HG03565 (cell line): ENCODE measurements around the gene UNC5B.

Source experiments
- ATAC-seq: cut with Tn5 transposase; IDR thresholded peaks from one replicate; pipeline ENCODE4 v1.9.1; 2021; ENCODE audit warnings: mild to moderate bottlenecking, moderate library complexity; ENCODE audit not compliant: unreplicated experiment

Gene UNC5B

DNA sequence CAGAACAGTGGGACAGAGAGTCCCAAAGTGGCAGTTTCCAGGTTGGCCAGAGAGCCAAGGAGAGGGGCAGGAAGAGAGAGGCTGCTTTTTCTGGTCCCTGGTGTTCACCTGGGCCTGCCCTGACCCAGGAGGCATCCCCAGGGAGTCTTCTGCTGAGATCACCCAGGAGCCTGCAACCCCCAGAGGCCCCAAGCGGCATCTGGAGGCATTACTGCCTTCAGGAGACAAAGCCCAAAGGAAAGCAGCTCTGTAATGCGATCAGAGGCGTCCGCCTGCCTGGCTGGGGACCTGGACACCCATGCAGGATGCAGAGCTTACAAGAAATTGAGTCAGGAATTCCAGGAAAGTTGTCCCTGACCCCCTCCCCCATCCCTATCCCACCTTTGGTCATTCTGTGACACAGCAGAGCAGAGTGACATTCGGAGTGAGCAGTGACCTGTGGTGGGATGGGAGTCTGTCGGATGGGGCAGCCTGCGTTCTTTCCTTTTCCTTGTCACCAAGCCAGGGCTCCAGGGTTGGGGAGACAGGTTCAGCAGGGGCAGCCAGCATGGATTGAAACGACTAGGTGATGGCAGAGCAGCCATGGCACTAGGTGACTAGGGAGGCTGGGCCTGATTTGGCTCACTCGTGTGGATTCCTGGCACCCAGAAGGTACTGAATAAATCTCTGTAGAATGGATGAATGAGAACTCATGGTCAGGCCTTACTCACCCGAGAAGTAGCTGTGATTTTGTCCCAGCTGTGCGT lies 10.4 kb downstream of the UNC5B start:
- no peak for ATAC-seq

DNA sequence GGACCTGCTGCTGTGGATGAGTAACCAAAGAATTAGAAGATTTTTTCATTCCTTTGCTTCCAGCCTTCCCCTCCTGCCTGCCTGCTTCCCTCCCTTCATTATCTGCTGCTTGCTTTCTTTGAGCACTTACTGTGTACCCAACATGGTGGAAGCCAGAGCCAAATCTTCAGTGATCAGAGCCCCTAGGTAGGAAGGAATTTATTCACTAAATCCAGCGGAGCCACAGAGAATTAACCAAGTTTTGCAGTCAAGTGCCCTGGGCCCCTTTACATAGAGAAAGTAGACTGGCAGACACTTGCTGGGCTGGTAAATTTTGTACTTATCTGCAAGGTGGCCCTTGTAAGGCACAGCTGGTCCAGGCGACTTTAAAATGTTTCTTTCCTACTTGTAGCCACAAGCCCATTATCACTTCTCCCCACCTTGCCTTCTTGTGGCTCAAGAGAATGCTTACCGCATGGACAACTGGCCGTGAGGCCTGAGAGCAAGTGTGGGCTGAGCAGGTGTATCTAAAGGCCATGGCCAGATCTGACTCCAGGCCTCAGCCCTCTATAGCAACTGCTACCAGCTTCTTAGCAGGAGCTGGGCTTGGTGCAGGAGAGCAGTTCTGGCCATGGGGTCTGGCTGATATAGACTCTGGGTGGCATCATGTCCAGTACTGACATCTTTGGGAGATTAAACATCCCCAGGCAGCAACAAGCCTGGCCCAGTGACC lies 11.1 kb downstream of the UNC5B start:
- no peak for ATAC-seq

DNA sequence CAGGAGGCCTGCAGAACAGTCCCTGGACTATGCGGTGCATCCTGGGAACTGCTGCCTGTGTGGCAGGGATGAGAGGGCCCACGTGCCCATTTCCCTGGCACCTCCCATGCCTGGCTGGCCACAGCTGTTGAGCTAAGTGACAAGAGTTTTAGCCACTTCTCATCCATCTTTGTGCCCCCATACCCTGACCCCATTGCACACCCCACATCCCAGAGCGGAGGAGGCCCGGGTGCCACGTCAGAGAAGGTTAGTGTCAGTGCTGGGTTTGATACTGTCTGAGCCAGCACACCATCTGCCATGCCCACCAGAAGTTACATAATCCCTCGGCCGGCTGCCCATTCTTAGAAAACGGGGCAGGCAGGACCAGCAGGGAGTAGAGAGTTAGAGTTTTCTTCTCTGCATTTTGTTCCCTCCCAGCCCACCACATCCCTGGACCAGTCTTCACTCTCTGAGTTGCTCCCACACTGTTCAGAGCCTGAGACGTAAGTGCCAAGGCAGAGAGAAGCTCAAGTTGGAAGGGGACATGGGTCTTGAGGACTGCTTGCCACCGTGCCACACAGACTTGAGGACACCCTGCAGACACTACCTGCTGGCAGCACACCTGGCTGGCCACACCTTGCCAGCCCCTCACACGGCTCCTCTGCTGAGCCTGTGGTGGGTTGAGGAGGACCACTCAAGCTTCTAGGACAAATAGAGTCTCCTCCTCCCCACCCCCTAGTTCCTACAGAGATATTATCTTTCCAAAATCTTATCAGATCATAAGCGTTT lies 13.1 kb downstream of the UNC5B start:
- ATAC-seq, result no peak

DNA sequence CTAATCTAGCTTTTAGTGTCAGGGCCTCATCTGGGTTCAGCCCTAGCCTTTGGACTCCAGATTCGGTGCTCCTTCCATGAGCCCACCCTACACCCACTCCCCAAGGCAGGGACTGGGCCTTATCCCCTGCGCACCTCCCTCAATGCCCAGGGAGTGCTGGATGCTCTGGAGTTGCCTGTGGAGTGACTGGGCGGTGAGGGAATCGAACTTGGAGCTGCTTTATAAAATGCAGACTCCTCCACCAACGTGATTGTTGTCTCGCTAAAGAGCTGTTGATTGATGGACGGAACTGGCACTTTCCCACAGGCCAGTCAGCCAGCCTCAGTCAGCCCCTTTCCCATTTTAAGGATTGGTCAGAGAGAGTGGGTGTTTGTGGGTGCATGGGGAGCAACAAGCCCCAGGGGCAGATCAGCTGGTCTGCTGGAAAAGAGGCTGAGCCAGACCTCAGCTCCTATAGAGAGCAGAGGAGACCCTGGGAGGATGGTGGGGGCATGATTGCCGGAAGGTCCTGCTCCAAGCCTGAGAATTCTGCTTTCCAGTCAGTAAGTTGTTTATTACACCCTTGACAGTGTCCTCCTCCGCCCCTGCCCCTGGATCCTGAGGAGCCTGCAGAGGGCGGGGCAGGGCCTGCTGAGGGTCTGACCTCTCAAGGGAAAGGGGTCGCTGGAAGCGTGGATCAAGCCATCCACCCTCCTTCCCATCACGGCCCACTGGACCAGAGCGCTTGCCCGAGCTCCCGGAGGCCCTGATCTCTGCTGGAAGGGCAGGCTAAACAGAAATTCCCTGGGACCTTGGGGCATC lies 16.7 kb downstream of the UNC5B start:
- no peak for ATAC-seq

DNA sequence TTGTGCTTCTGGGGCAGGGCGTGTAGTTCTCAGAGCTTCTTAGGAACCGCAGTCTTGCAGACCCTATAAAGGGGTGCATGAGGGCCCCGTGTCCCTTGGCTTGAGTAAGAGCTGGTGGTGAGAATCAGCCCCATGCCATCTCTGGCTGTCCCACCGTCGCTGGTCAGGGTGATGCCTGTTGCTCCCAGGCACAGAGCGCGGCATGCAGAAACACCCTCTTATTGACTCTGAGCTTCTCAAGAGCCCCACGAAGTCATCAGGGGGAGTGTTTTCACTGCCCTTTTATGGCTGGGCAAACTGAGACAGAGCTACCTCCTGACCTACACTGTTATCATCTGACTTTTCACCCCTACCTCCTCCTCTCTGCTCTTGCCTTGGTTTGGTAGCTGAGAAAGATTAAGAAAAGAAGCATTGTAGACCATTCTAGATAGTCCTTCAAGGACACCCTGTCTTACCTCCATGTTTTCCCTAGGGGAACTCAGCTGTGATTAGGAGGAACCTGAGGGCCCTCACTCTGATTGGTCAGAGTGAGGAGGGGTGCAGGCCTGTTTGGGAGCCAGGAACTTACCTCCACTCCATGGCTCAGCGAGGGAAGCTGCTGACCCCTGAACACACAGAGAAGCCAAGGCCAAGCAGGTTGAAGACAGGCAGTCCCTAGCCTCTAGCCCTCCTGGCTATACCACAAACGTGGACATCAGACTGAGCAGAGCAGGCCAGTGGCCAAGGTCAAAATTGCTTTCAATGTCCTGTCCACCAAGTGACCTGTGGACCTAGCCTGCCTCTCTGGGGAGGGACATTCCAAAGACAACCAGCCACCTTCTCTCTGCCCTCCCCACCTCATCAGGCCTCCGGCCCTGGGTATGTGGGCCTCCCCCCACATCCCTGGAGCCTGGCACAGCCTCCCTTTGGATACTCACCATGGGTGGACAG lies 17.6 kb downstream of the UNC5B start:
- no peak for ATAC-seq

DNA sequence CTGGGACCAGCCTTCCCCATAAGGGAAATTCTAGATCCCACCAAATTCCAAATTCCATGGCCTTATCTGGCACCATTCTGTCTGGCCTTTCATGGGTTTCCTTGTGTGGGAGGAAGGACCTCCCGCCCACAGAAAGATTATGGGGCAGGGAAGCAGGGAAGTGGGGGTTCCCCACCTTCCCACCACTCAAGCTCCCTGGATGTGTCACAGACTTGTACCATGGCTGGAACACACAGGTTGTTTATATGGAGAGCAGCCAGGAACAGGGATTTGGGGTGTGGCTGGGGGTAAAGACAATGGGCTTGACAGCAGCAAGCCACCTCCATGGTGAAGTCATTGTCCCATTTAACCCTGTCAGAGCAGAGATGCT lies 18.3 kb downstream of the UNC5B start:
- no peak for ATAC-seq

DNA sequence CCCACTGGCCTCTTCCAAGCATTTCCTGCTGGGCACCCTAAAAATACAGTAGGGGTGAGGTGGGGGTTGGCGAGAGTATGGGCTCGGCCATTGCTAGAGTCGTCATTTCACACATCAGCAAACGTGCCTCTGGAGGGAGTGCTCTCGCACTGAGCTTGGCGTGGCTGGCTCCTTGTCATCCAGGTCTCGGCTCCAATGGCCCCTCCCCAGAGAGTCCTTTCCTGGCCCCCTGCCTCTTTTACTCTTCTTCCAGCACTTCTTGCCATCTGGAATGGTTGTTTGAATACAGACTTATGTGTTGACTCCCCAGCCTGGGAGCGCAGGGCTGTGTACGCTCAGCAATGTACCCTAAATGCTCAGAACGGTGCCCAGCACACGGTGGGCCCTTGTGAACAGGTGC lies 18.8 kb downstream of the UNC5B start:
- no peak for ATAC-seq

DNA sequence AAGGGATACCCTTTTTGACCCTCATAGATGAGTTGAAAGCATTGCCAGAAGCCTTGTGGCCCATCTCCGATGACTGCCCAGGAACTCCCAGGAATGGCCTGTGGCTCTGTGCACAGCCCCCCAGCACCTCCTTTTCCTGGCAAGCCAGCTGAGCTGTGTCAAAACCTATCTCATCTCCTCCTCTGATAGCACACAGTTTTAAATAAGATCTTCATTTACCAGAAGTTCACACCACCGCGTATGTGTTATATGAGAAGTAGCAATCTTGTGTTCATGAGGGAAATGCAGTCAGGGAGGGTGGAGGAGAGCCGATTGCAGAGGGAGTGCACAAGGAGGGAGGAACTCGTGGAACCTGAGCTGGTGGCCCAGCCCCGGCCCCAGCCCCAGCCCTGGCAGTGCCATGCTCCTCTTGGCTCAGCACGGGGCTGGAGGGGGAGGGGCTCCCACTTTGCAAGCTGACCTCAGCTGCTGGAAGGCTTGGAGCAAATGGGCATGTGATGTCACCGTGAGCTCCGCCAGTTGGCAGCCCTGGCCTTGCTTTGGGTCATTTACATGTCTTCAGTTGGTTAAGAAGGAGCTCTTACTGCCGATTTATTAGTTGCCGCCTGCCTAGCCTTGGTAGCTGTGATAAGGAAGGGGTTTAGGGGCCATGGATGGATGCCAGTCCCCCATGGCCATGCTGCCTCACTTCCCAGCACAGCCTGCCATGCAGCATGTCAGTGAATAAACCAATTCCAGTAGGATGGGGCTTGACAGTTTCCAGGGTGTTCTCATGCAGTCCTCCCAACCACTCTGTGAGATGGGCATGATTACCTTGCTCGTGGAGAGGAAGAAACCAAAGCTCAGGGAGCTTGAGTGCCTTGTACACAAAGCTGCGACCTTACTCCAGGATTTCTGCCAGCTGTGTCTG lies 20.0 kb downstream of the UNC5B start:
- no peak for ATAC-seq

DNA sequence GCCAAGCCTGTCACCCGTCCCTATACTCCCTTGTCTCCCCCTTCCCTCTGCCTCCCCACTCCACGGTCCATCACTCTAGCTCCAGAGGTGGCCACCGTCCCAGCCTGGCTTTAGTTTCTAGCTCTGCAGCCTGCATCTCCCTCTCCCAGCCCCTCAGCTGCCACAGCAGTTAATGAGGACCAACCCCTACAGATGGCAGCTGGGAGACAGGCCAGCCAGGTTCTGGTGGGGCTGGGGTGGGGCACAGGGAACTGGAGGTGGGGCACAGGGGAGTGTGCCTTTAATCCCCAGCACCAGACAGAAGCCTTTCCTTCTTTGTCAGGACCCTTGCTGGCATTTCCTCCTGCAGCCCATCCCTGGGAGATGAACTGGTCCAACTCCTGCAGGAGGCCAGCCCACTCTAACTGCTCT lies 21.1 kb downstream of the UNC5B start:
- no peak for ATAC-seq

DNA sequence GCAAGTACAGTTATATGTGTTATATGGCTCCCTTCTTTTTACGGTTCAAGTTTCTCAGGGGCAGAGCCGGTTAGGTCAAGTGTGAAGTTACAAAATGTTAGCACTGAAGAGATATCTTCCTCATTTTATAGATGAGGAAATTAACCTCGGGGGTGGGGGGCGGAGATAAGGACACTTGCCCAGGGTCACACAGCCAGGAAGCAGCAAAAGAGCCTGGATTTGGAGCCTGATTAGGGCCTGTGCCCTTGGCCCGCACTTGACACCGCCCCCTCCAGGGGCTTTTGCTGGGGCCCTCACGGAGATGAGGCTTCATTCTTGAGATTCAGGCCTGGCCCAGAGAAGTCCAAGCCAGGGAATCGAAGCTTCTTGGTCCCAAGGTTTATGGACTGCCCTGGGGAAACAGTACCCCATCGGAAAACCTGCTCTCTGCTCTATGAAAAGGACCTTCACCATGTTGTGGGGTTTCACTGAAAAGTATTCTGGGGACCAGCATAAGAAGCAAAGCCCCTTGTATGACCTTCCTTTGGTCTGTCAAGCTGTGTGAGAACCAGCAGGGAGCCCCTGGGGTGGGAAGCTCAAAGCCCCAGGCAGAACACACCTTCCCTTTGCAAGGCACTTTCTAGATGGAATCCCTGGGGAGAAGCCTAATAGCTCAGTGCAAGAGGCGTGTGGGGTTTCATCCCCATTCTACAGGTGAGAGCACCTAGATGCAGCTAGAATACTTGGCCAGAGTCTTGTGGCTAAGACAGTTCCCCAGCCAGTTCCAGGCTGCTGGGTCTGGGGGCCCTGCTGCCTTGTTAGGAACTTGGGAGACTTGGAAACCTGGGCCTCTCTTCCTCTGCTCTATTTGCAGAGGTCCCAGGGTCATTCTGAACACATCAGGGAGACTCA lies 21.9 kb downstream of the UNC5B start:
- no peak for ATAC-seq

DNA sequence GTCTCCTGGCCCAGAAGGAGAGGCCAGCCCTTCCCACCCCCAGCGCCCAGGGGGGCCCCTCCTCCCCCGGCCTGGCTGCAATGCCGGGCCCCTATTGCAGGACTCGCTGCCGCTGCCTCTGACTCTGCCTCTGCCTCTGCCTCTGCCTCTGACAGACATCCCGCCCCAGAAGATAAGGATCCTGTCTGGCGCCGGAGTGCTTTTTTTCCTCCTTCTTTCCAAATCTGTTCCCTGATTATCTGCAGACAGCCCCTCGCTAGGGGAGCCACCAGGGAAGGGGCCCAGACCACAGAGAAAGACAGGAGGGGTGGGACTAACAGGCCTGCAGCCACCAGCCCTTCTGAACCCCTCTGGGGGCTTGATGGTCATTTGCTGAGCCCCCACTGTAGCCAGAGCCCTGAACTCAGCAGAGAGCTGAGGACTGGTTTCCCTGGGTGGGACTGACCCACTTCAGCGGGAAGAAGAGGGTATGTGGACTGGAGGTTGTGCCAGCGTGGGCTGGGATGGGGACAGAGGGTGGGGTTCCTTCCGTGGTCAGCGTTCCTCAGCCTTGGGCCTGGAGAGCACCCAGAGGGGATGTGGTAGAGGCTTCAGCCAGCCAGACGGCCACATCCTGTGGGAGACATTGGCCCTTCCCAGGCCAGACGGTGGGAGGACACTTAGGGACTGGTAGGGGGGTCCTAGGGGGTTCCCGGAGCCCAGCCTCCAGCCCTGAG lies 22.8 kb downstream of the UNC5B start:
- ATAC-seq, result no peak

DNA sequence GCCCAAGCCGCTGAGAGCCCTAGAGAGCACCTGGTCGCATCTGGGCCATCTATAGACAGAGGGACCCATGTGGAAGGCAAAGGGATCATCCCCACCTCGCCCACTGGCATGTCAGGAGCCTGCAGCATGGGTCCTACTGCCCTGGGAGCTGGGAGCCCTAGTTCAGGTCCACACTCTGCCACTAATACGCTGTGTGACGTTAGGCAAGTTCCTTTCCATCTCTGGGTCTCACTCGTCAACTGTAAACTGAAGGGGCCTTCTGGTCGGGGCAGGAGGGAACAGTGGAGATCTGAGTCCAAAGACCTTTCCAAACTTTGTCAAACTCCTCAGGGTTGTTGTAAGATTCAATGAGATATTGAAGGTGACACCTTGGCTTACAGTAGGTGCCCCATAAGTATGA lies 23.4 kb downstream of the UNC5B start:
- ATAC-seq, result no peak

DNA sequence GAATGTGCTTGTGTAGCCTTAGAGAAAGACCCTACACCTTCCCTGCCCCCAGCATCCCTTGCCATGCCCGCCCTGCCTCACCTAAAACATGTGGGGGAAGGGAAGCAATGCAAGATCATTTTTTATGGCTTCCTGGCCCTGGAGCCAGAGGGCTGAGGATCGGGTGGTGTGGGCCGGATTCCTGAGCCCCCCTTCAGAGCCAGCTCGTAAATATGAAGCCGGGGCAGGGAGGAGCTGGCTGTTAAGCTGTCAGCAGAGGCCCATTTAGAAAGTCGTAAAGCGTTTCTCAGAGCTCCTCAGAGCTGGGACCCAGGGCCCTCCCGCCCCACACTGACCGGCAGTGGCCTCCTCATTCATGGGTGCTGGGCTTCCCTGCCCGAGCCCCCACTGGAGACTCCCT lies 23.9 kb downstream of the UNC5B start:
- ATAC-seq, result no peak

DNA sequence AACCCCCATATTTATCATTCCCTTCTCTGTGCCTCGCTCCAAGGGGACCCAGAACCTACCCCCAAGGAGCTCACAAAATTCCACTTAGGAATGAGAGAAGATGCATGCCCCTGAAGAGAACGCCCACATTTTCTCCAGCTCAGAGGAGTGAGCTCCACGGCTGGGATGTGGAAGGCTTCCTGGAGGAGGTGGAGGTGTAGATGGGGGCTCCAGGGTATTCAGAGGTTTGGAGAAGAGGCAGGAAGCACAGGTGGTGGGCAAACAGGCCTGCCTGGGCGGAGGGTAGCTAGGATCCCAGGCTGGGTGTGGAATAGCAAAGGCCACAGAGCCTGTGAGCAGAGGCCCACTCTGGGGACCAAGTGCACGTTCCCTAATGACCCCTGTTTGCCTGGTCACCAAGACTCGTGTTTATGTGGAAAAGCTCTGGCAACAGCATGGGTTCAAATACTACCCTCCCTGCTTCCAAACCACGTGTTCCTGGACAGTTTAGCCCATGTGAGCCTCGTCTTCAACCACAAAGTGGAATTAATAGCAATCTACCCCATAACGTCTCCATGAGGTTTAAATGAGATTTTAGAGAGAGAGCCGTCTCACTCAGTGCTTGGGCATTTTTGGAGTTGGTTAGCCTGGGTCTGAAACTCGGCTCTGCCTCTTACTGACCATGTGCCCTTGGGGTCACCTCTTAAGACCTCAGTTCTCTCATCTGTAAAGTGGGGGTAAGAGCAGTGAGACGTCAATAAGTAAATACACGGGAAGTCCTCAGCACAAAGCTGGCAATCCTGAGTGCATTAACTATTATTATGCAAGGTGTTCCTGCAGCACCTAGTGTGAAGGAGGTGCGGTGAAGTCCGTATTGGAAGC lies 24.7 kb downstream of the UNC5B start:
- no peak for ATAC-seq

DNA sequence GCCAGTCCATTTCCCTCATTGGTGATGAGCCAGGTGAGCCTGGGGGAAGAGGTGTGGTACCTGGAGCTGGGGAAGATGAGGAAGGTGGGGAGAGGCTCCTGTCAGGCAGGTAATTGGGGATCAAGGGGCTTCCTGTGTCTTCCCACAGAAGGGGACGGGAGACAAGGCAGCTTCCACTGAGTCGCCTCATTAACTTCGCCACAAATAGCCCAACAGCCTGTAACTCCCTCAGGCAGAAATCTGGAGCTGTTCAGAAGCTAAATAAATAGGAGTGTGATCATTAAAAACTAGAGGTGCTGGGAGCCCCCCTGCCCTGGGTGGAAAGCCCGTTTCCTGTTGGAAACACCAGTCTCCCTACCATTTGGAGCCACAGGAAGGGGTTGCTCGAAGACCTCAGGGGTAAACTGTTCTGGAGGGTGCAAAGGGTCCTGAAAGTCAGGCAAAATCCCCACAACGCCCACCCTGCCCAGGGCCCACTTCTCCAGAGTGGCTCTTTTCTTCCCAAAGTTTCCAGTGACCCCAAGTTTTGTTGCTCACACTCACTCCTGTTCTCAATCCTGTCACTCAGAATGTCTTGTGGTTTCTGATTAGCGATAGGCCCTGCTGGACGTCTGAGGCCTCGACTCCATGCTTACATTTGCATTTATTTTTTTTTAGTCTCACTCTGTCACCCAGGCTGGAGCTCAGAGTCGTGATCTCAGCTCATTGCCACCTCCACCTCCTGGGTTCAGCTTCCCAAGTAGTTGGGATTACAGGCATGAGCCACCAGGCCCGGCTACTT lies 25.7 kb downstream of the UNC5B start:
- ATAC-seq, result no peak

DNA sequence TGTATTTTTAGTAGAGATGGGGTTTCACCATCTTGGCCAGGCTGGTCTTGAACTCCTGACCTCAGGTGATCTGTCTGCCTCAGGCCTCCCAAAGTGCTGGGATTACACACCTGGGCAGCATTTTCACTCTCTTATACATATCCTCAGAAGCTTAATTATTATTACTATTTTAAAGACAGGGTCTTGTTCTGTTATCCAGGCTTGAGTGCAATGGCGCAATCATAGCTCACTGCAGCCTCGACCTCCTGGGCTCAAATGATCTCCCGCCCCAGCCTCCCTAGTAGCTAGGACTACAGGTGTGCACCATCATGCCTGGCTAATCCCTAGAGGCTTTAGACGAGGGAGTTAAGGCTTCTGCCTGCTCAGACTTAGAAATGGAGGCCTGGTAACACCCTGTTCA lies 26.3 kb downstream of the UNC5B start:
- no peak for ATAC-seq
